G401.6 (cell line): Measurements from ENCODE around the gene TERT.

ENCODE experiments used
- FAIRE-seq: peaks from 2 replicates; lab custom pipeline; 2012; peaks lifted over from hg19 to GRCh38; lab: Jason Lieb, UNC

TERT gene

DNA sequence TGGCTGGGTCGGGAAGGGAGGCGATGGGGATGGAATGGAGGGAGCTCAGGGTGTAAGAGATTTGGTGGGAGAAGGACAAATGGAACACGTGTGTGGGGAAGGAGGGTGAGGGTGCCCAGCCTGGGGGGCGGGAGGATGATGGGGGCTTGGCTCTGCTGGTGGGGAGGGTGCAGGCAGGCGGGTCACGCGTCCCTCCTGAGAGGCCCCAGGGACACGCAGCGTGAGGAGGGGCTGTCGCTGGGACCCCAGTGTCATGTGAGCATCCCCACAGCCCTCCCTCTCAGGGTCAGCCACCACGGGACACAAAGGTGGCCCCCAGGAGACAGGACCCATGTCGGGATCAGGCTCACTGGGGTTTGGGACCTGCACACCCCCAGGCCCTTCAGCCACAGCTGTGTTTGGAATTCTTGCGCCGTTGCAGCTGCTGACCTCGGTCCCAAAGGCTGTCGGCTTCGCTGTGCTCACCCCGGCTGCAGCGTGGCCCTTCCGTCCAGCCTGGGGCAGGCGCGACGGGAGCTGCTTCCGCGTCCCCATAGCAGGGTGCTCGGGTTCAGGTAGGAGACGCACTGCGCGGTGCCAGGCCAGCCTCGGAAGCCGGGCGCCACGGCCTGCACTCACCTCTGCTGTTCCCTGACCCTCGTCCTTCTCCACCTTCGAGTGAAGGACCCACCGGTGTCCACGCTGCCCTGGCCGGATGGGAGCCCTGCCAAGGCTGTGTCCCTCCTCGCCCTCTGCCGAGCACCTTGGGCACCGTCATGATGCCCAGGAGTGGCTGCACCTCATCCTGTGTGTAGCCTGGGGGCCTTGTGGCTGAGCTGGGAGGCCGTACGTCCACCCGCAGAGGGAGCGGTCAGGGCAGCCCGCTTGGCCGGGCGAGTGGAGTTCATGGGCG lies 88.1 kb downstream of the TERT start:
- FAIRE-seq: no peak

GRCh38 chr5:1205255-1206180 lies 89.3 kb downstream of the TERT start:
- no peak for FAIRE-seq

- FAIRE-seq: no peak
Observed at GRCh38 chr5:1204693-1205242, 90.1 kb downstream of the TERT start.

DNA sequence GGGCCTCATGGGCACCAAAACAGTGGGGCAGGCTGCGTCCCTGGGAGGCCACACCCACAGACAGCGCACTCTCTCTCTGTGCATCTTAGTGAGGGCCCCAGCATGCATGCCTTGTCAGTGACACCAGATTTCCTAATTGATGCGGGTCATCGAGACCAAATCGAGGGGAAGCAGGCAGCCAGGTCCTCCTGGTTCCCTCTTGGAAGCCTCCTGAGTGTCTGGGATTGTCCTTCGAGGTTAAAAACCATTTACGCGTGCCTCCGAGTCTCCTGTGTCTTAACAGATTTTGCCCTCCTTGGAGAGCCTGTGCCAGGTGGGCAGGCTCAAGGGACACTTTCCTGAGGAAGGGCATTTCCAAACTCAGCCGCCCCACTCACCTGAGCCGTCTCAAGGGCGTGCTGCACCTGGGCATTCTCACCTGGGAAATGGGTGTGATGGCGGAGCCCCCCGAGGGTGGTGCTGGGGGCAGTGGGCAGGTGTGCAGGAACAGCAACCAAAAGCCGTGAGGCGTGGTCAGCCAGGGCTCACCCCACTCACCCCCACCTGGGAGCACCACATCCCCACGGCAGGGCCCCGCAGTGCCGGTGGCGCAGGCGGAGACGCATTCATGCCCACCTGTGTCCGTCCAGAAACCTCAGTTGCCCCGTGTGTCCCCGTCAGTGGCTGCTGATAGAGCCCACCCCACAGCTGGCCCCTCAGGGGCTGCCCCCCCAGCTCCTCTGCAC lies 90.7 kb downstream of the TERT start:
- FAIRE-seq: no peak

DNA sequence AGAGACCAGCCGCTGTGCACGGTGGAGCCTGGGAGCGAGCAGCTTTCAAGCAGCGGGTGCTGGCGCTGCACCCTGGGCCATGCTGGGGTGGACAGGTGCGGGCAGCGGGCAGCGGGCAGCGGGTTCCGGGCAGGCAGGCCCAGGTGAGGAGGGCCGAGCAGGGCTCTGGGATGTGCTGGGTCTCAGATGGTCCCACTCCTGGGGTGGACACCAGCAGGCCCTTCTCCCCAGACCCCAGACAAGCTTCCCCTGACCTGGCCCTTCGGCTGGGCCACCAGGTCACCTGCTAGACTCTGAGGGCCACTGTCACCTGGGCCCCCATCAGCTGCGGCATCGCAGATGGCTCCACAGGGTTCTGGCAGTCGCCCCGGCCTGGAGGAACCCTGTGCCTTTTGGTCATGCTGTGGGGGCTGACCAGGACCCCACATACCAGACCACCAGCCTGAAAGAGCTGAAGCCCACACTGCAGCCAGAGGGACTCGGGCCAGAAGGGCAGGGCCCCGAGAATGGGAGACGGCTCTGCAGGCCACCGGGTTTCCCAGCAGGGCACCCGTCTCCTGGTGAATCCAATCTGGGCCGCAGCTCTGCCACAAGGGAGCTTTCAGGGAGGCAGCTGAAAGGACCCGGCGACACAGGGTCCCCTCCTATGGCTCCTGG lies 91.4 kb downstream of the TERT start:
- no peak for FAIRE-seq
